ENCODE measurements around the gene CACNA1A. TPM values are rescaled to one million over a fixed set of nuclear protein-coding genes. Genes with fewer than 3 reads are reported as not detected.
A peak's percentile ranks its signal among the peaks of the same experiment; 100 is the strongest.

CACNA1A gene
- polyA plus RNA-seq, 3 donors, result 0.08 to 0.09 TPM; not detected in 1

DNA sequence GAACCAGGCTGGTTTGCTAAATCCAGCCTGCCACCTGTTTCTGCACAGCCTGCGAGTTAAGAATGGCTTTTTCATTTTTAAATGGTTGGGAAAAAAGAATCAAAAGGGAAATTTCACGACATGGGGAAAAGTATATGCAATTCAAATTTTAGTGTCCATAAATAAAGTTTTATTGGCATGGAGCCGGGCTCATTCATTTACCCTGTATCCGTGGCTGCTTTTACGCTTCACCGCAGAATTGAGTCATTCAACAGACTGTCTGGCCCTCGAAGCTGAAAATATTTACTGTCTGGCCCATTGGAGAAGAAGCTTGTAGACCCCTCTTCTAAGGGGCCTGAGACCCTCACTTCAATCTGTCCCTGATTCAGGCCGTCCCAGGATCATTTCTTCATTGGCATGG, 329.9 kb downstream of the CACNA1A start:
- Mint-ChIP-seq H3K4me3 (no peak overlapping the region), H3K27ac (no peak overlapping the region), H3K9me3 (peaks cover 0 to 2% (median 0%) of the 10 kb centered on the region in 7 donors), H3K36me3 (peaks cover 0 to 3% of the 10 kb centered on the region in 2 donors), H3K27me3 (ENCODE audit: low read depth in 3 of 3) (peaks cover 0 to 2% (median 0%) of the 10 kb centered on the region in 3 donors), H3K4me1 (peaks cover 21% of the 10 kb centered on the region)
- no peak overlapping the region for H3K9ac ChIP-seq (ENCODE audit: insufficient read depth, low read length, poor library complexity, severe bottlenecking)
- no peak overlapping the region for H3K27ac ChIP-seq (ENCODE audit: low read depth in 1 of 2, low read length in 2 of 2)
- no peaks in the 10 kb centered on the region for H4K20me1 ChIP-seq (ENCODE audit: insufficient read depth, low read length)
- no peaks in the 10 kb centered on the region for H3K9me3 ChIP-seq (replicated peaks in 1 of 2; ENCODE audit: control insufficient read depth in 1 of 2, insufficient read depth in 1 of 2, low read length in 2 of 2)
- WGBS (ENCODE audit: insufficient coverage), result 96% methylated on average over 8 of the region's 8 CpGs
- H2AFZ ChIP-seq (ENCODE audit: insufficient read depth, low read depth, low read length, poor library complexity, severe bottlenecking), result no peak overlapping the region
- intact Hi-C loops (cut with micrococcal nuclease), result no loop called here
- H3K4me1 ChIP-seq (ENCODE audit: control insufficient read depth in 1 of 2, insufficient read depth in 2 of 2, low read length in 2 of 2), result peaks cover 19 to 22% of the 10 kb centered on the region in 2 donors
- no peak overlapping the region for H3K4me2 ChIP-seq (replicated peaks; ENCODE audit: extremely low read depth, low read length, poor library complexity, severe bottlenecking)
- H3K27me3 ChIP-seq (ENCODE audit: control insufficient read depth in 2 of 2, insufficient read depth in 2 of 2, low read length in 2 of 2), result no peaks in the 10 kb centered on the region
- H3K79me2 ChIP-seq (ENCODE audit: insufficient read depth, low read length), result peaks cover 6% of the 10 kb centered on the region
- DNase-seq, result no peak
- no peaks in the 10 kb centered on the region for H3K36me3 ChIP-seq (replicated peaks in 1 of 2; ENCODE audit: control insufficient read depth in 1 of 2, insufficient read depth in 2 of 2, low read length in 2 of 2)
- no peak overlapping the region for H3K4me3 ChIP-seq (replicated peaks in 1 of 3; ENCODE audit: low read depth in 2 of 3, low read length in 3 of 3)
- TF ChIP-seq, protein P1, sequence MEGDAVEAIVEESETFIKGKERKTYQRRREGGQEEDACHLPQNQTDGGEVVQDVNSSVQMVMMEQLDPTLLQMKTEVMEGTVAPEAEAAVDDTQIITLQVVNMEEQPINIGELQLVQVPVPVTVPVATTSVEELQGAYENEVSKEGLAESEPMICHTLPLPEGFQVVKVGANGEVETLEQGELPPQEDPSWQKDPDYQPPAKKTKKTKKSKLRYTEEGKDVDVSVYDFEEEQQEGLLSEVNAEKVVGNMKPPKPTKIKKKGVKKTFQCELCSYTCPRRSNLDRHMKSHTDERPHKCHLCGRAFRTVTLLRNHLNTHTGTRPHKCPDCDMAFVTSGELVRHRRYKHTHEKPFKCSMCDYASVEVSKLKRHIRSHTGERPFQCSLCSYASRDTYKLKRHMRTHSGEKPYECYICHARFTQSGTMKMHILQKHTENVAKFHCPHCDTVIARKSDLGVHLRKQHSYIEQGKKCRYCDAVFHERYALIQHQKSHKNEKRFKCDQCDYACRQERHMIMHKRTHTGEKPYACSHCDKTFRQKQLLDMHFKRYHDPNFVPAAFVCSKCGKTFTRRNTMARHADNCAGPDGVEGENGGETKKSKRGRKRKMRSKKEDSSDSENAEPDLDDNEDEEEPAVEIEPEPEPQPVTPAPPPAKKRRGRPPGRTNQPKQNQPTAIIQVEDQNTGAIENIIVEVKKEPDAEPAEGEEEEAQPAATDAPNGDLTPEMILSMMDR (IDR thresholded peaks at IDR 0.05), result no peak

DNA sequence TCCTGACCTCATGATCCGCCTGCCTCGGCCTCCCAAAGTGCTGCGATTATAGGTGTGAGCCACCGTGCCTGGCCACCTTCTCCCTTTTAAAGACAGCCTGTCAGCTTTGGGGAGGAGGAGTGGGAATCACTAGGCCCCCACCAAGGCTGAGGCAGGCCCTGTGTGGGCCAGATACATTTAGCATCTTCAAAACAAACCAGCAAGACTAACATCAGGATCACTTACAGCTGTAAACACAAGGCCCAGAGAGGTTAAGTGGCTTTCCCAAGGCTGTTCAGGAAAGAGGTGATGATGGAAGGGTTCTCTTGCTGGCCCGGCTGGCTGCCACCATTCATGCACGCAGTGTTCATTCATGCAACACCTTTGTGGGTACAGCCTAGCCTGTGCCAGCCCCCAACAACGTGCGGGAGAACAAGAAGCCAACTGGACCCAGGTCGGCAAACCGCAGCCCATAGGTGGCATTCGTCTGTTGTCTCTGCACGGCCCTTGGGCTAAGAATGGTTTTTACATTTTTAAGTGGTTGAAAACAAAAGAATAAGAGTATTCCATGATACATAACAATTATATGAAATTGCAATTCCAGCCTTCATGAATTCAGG, 333.0 kb downstream of the CACNA1A start:
- Histone ChIP-seq H3K4me3 (replicated peaks in 1 of 3; ENCODE audit: low read depth in 2 of 3, low read length in 3 of 3) (peak overlapping the region in 1 of 3 experiments; percentile 70), H3K9me3 (replicated peaks in 1 of 2; ENCODE audit: control insufficient read depth in 1 of 2, insufficient read depth in 1 of 2, low read length in 2 of 2) (no peaks in the 10 kb centered on the region), H3K9ac (ENCODE audit: insufficient read depth, low read length, poor library complexity, severe bottlenecking) (no peak overlapping the region), H3K4me2 (replicated peaks; ENCODE audit: extremely low read depth, low read length, poor library complexity, severe bottlenecking) (no peak overlapping the region), H3K27ac (ENCODE audit: low read depth in 1 of 2, low read length in 2 of 2) (peak overlapping the region; percentile 58 to 90), H3K36me3 (replicated peaks in 1 of 2; ENCODE audit: control insufficient read depth in 1 of 2, insufficient read depth in 2 of 2, low read length in 2 of 2) (no peaks in the 10 kb centered on the region), H3K4me1 (ENCODE audit: control insufficient read depth in 1 of 2, insufficient read depth in 2 of 2, low read length in 2 of 2) (peaks cover 37 to 43% of the 10 kb centered on the region in 2 donors), H3K79me2 (ENCODE audit: insufficient read depth, low read length) (peaks cover 12% of the 10 kb centered on the region), H2AFZ (ENCODE audit: insufficient read depth, low read depth, low read length, poor library complexity, severe bottlenecking) (no peak overlapping the region), H4K20me1 (ENCODE audit: insufficient read depth, low read length) (no peaks in the 10 kb centered on the region), H3K27me3 (ENCODE audit: control insufficient read depth in 2 of 2, insufficient read depth in 2 of 2, low read length in 2 of 2) (no peaks in the 10 kb centered on the region)
- peaks cover 1 to 7% of the 10 kb centered on the region in 2 donors for H3K36me3 Mint-ChIP-seq
- H3K27me3 Mint-ChIP-seq (ENCODE audit: low read depth in 3 of 3), result peaks cover 0 to 4% (median 2%) of the 10 kb centered on the region in 3 donors
- 100% methylated on average over 2 of the region's 12 CpGs for WGBS (ENCODE audit: insufficient coverage)
- DNase-seq, result no peak
- H3K4me1 Mint-ChIP-seq, result peaks cover 47% of the 10 kb centered on the region
- TF ChIP-seq, protein P1 (IDR thresholded peaks at IDR 0.05), result no peak
- H3K9me3 Mint-ChIP-seq, result peaks cover 0 to 2% (median 0%) of the 10 kb centered on the region in 7 donors
- intact Hi-C loops (cut with micrococcal nuclease), result no loop called here
- peak overlapping the region; percentile 90 to 97 (median 93) for H3K27ac Mint-ChIP-seq
- peak overlapping the region in 1 of 2 donors; percentile 74 for H3K4me3 Mint-ChIP-seq

All from CD14-positive monocyte (primary cell).